D721Med (cell line): ENCODE data around the gene MAST2.

Source experiments
- DNase-seq: peaks from one replicate; pipeline ENCODE4 v3.0.0; 2011; ENCODE audit warnings: low spot score; ENCODE audit not compliant: insufficient read length
- FAIRE-seq: peaks from 2 replicates; lab custom pipeline; 2011; peaks lifted over from hg19 to GRCh38; lab: Jason Lieb, UNC
- TF ChIP-seq, protein P1 (sequence below): IDR thresholded peaks from 2 replicates; pipeline ENCODE4 v1.5.1; 2012; ENCODE audit warnings: mild to moderate bottlenecking, control low read depth; ENCODE audit not compliant: insufficient read depth; ENCODE audit errors: missing control alignments

The MAST2 gene

DNA sequence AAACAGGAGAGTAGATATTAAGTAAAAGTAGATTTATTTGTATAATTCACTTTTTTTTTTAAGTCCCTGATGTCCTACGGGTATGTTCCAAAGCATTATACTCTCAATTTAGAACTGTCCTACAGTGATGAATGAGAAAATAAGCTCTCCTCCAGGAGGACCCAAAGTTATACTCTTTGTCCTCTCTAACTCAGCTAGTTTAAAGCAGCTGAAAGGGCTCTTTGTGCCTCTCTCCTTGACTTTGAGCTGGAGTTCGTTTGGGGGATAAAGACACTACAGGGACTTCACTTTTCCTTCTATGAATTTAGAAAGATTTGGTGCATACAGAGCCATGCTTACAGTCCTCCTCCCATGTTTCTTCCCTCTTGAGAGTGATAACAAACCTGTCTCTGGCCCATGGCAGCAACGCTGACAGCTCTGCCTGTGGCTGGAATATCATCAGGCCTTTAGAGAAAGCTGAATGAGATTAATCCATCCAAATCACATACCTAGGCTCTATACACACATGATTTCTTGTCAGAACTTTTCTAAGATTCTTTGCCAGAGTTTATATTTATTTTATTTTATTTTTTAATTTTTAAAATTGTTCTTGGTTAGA lies 194.7 kb downstream of the MAST2 start:
- TF ChIP-seq, protein P1, sequence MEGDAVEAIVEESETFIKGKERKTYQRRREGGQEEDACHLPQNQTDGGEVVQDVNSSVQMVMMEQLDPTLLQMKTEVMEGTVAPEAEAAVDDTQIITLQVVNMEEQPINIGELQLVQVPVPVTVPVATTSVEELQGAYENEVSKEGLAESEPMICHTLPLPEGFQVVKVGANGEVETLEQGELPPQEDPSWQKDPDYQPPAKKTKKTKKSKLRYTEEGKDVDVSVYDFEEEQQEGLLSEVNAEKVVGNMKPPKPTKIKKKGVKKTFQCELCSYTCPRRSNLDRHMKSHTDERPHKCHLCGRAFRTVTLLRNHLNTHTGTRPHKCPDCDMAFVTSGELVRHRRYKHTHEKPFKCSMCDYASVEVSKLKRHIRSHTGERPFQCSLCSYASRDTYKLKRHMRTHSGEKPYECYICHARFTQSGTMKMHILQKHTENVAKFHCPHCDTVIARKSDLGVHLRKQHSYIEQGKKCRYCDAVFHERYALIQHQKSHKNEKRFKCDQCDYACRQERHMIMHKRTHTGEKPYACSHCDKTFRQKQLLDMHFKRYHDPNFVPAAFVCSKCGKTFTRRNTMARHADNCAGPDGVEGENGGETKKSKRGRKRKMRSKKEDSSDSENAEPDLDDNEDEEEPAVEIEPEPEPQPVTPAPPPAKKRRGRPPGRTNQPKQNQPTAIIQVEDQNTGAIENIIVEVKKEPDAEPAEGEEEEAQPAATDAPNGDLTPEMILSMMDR = no peak
- no peak for DNase-seq
- no peak for FAIRE-seq

DNA sequence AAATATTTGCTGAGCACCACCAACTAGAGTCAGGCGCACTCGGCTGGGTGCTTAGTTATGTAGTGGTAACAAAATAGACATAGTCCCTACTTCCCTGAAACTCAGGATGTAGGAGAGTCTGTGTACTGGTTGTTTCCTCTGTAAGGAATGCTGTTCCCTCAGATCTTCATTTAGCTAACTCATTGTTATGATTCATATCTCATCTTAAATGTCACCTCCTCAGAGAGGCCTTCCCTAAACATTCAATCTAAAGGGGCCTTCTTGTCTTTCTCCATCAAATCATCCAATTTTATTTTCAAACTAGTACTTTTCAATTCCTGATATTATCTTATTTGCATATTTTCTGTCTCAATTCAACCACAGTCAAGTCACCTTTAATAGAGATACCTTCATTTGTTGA lies 196.1 kb downstream of the MAST2 start:
- no peak for FAIRE-seq

DNA sequence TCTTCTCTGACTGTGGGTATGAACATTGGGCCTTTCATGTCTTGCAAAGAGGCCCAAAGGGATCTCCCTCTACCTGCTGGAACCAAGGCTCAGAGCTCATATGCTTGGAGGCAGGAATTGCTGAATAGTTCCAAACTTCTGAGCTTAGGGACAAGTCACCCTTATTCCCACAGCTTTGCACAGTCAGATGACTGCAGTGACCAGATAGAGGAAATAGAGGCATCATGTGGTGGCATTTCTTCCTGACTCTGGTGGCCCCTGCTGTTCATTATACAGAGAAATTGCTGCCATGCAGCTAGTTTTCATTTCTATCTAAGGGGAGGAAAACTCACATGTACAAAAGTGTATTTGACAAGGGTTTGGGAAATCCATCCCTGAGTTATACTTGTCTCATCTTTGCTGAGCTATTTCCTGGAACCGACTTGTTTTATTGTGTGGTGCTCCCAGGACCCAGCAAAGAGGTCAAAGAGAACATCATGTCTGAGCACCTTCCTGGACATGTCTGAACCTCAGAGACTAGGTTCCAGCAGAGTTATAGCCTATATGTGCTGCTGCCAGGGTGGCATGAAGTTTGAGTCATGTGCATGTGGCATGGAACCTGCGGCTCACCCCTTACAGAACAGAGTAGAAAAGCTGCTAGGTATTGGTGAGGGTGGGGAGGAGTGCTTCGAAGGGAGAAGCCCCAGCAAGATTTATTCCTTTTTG lies 197.8 kb downstream of the MAST2 start:
- no peak for FAIRE-seq
- no peak for DNase-seq
- TF ChIP-seq, protein P1 = no peak

More for the DNA sequence above, 196.1 kb downstream of the MAST2 start:
- DNase-seq = no peak
- TF ChIP-seq, protein P1 = no peak

DNA sequence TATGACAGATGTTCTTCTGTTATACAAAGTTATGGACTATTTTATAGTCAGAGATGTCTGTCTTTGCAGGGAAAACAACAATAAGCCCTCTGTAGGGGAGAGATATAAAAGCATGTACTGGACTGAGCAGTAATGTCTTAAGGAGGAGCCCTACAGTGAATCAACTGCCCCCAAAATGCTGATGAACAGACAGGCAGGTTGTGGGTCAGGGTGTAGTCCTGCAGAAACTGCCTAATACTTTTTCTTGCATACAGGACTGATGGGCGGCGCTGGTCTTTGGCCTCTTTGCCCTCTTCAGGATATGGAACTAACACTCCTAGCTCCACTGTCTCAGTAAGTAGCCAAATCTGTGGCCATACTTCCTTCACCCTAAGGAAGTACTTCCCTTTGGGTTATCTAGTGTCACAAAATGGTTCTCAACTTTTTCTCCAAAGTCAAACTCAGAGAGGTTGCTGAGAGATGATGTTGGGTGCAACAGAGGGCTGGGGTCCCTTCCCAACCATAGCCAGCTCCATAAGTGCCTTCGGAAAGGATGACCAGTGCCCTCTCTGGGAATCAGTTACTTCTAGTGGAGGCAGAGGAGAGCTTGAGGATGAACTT lies 199.2 kb downstream of the MAST2 start:
- no peak for FAIRE-seq
- no peak for DNase-seq
- TF ChIP-seq, protein P1 = no peak

DNA sequence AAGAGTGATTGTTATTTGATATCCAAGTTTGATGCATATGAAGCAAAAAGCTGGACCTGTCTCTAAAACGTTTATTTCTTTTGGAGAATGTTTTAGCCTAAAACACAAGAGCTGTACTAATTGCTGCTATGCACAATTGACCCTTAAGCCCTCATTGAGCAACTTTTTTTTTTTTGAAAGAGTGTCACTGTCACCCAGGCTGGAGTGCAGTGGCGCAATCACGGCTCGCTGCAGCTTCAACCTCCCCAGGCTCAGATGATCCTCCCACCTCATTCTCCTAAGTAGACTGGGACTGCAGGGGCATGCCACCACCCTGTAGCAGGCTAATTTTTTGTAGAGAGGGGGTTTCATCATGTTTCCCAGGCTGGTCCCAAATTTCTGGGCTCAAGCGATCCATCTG lies 199.9 kb downstream of the MAST2 start:
- no peak for FAIRE-seq

DNA sequence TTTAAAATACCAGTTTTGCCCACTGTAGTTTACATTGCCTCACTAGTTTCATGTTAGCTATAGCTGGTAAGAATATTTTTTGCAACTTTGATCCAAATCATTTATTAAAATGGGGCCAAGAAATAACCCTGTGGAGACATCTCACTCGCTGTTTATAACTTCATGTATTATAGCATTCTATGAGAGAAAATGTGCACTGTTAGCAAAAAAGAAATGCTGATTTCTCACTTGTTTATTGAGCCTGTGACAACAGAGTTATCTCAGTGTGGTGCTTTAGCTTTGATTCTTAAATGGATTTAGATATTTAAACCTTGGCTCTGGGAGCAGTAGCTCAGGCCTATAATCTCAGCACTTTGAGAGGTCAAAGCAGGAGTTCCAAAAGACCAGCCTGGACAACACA lies 201.1 kb downstream of the MAST2 start:
- no peak for DNase-seq
- TF ChIP-seq, protein P1 = no peak
- no peak for FAIRE-seq

More for the DNA sequence above, 199.9 kb downstream of the MAST2 start:
- no peak for DNase-seq
- TF ChIP-seq, protein P1 = no peak
